Hepatic stellate cell (primary cell): ENCODE results near the gene IFNK.

Source experiments
- DNase-seq: peaks from one replicate; pipeline ENCODE4 v3.0.0; 2011; ENCODE audit warnings: low spot score

IFNK gene

GRCh38 chr9:27573634-27574590, 49.8 kb downstream of the IFNK start:
- peak; percentile 78 for DNase-seq
